Mucosa of descending colon (tissue), 3 donors: ENCODE results near the gene DDX10. TPM values are rescaled to one million over a fixed set of nuclear protein-coding genes. Genes with fewer than 3 reads are reported as not detected.

Source experiments
- ATAC-seq: fragments of 200-7000 bp; cut with Tn5 transposase; one replicate; pipeline ENCODE4 v1.9.1; 2020; ENCODE audit warnings: mild to moderate bottlenecking, moderate library complexity
- DNase-seq, 3 donors: peaks; one replicate each; pipeline ENCODE4 v3.0.0-alpha.2; 2020
- H3K36me3 ChIP-seq: fragments of 200-600 bp; one replicate; pipeline ENCODE4 v1.8.0; 2021; ENCODE audit warnings: low read depth, mild to moderate bottlenecking
- H3K4me1 ChIP-seq: fragments of 200-600 bp; one replicate; pipeline ENCODE4 v1.8.0; 2021; ENCODE audit warnings: low read depth, mild to moderate bottlenecking
- H3K4me3 ChIP-seq: fragments of 200-600 bp; one replicate; pipeline ENCODE4 v1.8.0; 2021; ENCODE audit warnings: mild to moderate bottlenecking
- H3K9me3 ChIP-seq: fragments of 200-600 bp; one replicate; pipeline ENCODE4 v1.8.0; 2021; ENCODE audit warnings: mild to moderate bottlenecking
- CTCF ChIP-seq: fragments of 200-600 bp; IDR thresholded peaks from one replicate; pipeline ENCODE4 v1.8.0; 2022; ENCODE audit warnings: antibody characterized with exemption, mild to moderate bottlenecking
- intact Hi-C, 2 donors: fragments of 100-400 bp; cut with DNase I in 1 of 2; cut with micrococcal nuclease in 1 of 2; formaldehyde crosslinking; loops; one replicate each; pipeline versions ENCODE4 v1.11.0 to v1.11.1; 2022; cut with DNase I, micrococcal nuclease
- total RNA-seq, 3 donors: library from RNA; stranded (reverse); fragmentation: NEBNext Ultra II Directional in 2 of 3; extraction: Animal tissue kit (Norgen Biotek cat#: 25700) in 2 of 3; gene quantifications; one replicate each; pipeline versions ENCODE4 v1.2.1 to v1.2.4, GENCODE V29; 2021 to 2023
- donor health status: DM: no; HTN: no; CAD: no; lungs with moderate emphysema.
- donor health status: DM: no; HTN: no; CAD: no.
- donor health status: DM: no; HTN: yes; CAD: no.

Gene DDX10
- total RNA-seq, 3 donors from 2014 or later, result 16.1 to 18.3 (median 17.3) TPM

DNA sequence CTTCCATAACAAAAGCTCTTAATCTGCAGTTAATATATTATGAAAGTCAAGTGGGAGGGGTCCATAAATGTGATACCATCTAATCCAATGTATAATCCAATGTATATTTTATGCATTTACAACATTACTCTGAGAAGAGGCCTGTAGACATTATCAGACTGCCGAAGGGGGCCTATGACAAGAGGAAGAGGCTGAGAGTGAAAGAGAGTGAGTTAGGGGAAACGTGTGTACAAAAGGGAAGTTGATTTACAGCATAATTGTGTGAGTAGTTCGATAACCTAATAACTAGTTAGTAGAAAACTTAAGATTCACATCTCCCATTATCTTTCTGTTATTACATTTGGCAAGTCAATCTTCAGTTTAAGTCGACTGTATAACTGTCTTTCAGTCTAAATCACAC is 86.6 kb downstream of the DDX10 start:
- DNase-seq, result no peak
- TF ChIP-seq CTCF, result no peak
- no peaks in the 10 kb centered on the region for H3K9me3 ChIP-seq
- no peaks in the 10 kb centered on the region for H3K36me3 ChIP-seq
- intact Hi-C loops, result no loop called here
- H3K4me1 ChIP-seq, result no peaks in the 10 kb centered on the region
- H3K4me3 ChIP-seq, result no peak overlapping the region
- ATAC-seq, result no peak

DNA sequence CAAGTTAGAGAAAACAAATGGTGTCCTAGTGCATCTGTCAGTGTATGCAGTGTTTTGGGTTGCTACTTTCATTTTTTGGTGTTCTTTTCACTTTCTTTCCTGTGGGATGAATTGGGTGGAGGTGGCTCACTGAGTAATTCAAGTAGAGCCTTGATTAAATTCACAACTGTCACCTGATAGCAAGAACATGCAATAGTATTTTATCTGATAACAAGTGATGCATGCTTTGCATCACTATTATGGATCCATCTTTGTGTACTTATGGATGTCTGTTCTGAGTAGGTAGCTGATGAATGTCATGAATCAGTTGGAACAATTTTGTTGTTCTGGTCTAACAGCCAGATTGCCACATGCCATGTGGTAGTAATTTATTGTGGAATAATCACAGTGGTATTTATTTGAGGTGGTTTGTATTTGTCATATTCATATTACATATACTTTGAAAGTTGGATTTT is 87.5 kb downstream of the DDX10 start:
- ATAC-seq, result no peak

GRCh38 chr11:108754901-108755625 is 90.2 kb downstream of the DDX10 start:
- intact Hi-C loops, result no loop called here
- H3K36me3 ChIP-seq, result no peaks in the 10 kb centered on the region
- DNase-seq (no peak), ATAC-seq (no peak)
- H3K4me1 ChIP-seq, result no peaks in the 10 kb centered on the region
- H3K4me3 ChIP-seq, result no peak overlapping the region
- no peaks in the 10 kb centered on the region for H3K9me3 ChIP-seq
- no peak for TF ChIP-seq CTCF

More for the DNA sequence above, 87.5 kb downstream of the DDX10 start:
- Histone ChIP-seq H3K4me3 (no peak overlapping the region), H3K36me3 (no peaks in the 10 kb centered on the region), H3K4me1 (no peaks in the 10 kb centered on the region), H3K9me3 (no peaks in the 10 kb centered on the region)
- intact Hi-C loops, result no loop called here
- no peak for DNase-seq
- TF ChIP-seq CTCF, result no peak

DNA sequence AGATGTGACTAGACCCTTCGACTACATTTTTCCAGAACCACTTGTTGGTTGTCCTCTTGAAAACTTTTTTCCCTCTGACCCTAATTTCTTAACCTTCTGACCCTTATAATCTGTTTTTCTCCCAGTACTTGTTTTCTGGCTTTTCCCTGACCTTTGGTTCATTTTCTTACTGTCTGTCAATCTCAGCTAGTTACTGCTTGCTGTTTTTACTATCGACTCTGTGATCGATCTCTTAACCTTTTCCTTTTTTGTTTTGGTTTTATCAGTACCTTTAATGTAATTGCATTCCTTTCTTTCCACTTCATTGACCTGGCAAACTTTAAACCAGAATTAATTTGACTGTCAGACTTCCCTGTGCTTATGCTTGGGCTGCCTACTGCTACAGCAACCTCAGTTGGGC is 92.8 kb downstream of the DDX10 start:
- ATAC-seq (no peak), DNase-seq (no peak)
- Histone ChIP-seq H3K36me3 (no peaks in the 10 kb centered on the region), H3K9me3 (no peaks in the 10 kb centered on the region), H3K4me1 (no peaks in the 10 kb centered on the region), H3K4me3 (no peak overlapping the region)
- TF ChIP-seq CTCF, result no peak
- intact Hi-C loops, result no loop called here

DNA sequence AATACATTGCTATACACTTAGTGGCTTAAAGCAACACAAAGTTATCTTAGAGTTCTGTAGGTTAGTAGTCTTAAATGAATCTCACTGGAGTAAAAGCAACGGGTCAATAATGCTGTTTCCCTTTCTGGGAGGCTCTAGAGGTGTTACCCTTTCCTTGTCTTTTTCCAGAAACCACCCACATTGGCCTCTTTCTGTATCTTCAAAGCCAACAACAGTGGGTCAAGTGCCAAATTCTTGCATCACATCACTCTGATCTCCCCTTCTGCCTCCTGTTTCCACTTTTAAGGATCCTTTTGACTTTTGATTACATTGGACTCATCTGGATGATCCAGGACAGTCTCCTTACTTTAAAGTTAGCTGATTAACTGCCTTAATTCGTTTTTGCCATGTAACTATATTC is 93.6 kb downstream of the DDX10 start:
- H3K36me3 ChIP-seq, result no peaks in the 10 kb centered on the region
- intact Hi-C loops, result no loop called here
- no peaks in the 10 kb centered on the region for H3K9me3 ChIP-seq
- DNase-seq (no peak), ATAC-seq (no peak)
- no peaks in the 10 kb centered on the region for H3K4me1 ChIP-seq
- no peak overlapping the region for H3K4me3 ChIP-seq
- no peak for TF ChIP-seq CTCF
